ENCODE results near the gene SPTBN4.
"Not testable (repeated sequence)": the region's sequence is repeated elsewhere in the genome, so short reads cannot be mapped to it uniquely, and the experiment has no call there.

Gene SPTBN4

GRCh38 chr19:40519352-40520322 is 52.8 kb downstream of the SPTBN4 start:
- Histone ChIP-seq H2AFZ (ENCODE audit: low read depth, low read length, severe bottlenecking) (no peak overlapping the region), H3F3A (ENCODE audit: insufficient read depth) (no peaks in the 10 kb centered on the region), H3K4me2 (ENCODE audit: low read depth, low read length, poor library complexity, severe bottlenecking) (no peak overlapping the region), H3K27me3 (ENCODE audit: low read length) (no peaks in the 10 kb centered on the region), H4K20me1 (ENCODE audit: low read depth, low read length) (no peaks in the 10 kb centered on the region), H3K27ac (ENCODE audit: low read depth, low read length) (no peak overlapping the region), H3K9me2 (replicated peaks; ENCODE audit: insufficient read depth, low read length) (no peaks in the 10 kb centered on the region), H3K36me3 (ENCODE audit: low read length) (no peaks in the 10 kb centered on the region), H3K9me3 (ENCODE audit: insufficient read depth, low read length) (no peaks in the 10 kb centered on the region), H3K79me2 (ENCODE audit: insufficient read depth, low read length) (no peaks in the 10 kb centered on the region), H3K4me3 (ENCODE audit: insufficient read depth, low read length, poor library complexity, severe bottlenecking) (no peak overlapping the region), H3K9ac (ENCODE audit: low read length) (no peak overlapping the region)
- TF ChIP-seq EZH2phosphoT487 (conservative IDR thresholded peaks at IDR 0.05; ENCODE audit: low read length) (no peak), CTCF (IDR thresholded peaks at IDR 0.05; ENCODE audit: insufficient read depth, low read length, poor library complexity, severe bottlenecking) (no peak)

DNA sequence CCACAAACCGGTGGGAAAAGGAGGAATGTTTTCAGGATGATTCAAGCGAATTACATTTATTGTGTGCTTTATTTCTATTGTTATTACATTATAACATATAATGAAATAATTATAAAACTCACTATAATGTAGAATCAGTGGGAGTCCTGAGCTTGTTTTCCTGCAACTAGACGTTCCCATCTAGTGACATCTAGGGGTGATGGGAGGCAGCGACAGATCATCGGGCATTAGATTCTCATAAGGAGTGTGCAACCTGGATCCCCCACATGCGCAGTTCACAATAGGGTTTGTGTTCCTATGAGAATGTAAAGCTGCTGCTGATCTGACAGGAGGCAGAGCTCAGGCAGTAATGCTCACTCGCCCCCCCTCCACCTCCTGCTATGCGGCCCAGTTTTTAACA is 54.5 kb downstream of the SPTBN4 start:
- no peak overlapping the region for H2AFZ ChIP-seq (ENCODE audit: low read depth, low read length, severe bottlenecking)
- no peak overlapping the region for H3K27ac ChIP-seq (ENCODE audit: low read depth, low read length)
- TF ChIP-seq EZH2phosphoT487 (conservative IDR thresholded peaks at IDR 0.05; ENCODE audit: low read length) (no peak), CTCF (IDR thresholded peaks at IDR 0.05; ENCODE audit: insufficient read depth, low read length, poor library complexity, severe bottlenecking) (no peak)
- no peaks in the 10 kb centered on the region for H3K36me3 ChIP-seq (ENCODE audit: low read length)
- H3K4me2 ChIP-seq (ENCODE audit: low read depth, low read length, poor library complexity, severe bottlenecking) = no peak overlapping the region
- H3K27me3 ChIP-seq (ENCODE audit: low read length) = no peaks in the 10 kb centered on the region
- H3K79me2 ChIP-seq (ENCODE audit: insufficient read depth, low read length) = no peaks in the 10 kb centered on the region
- H3K9ac ChIP-seq (ENCODE audit: low read length) = no peak overlapping the region
- H3K9me2 ChIP-seq (replicated peaks; ENCODE audit: insufficient read depth, low read length) = no peaks in the 10 kb centered on the region
- no peaks in the 10 kb centered on the region for H4K20me1 ChIP-seq (ENCODE audit: low read depth, low read length)
- H3K4me3 ChIP-seq (ENCODE audit: insufficient read depth, low read length, poor library complexity, severe bottlenecking) = no peak overlapping the region
- H3K9me3 ChIP-seq (ENCODE audit: insufficient read depth, low read length) = no peaks in the 10 kb centered on the region
- H3F3A ChIP-seq (ENCODE audit: insufficient read depth) = no peaks in the 10 kb centered on the region

DNA sequence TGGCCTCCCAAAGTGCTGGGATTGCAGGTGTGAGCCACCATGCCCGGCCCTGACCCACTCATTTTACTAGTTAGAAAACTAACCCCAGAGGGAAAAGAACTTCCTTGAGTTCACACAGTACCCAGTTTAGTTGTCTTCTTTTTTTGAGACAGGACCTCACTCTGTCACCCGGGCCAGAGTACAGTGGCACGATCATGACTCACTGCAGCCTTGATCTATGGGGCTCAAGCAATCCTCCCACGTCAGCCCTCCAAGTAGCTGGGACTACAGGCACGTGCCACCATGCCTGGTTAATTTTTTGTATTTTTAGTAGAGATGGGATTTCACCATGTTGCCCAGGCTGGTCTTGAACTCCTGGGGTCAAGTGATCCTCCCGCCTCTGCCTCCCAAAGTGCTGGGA is 55.1 kb downstream of the SPTBN4 start:
- not testable (repeated sequence) for H2AFZ ChIP-seq (ENCODE audit: low read depth, low read length, severe bottlenecking); H3K9me3 ChIP-seq (ENCODE audit: insufficient read depth, low read length); H4K20me1 ChIP-seq (ENCODE audit: low read depth, low read length); H3K27ac ChIP-seq (ENCODE audit: low read depth, low read length); H3K9ac ChIP-seq (ENCODE audit: low read length); H3K4me2 ChIP-seq (ENCODE audit: low read depth, low read length, poor library complexity, severe bottlenecking); H3F3A ChIP-seq (ENCODE audit: insufficient read depth); H3K27me3 ChIP-seq (ENCODE audit: low read length); H3K79me2 ChIP-seq (ENCODE audit: insufficient read depth, low read length); H3K36me3 ChIP-seq (ENCODE audit: low read length); H3K4me3 ChIP-seq (ENCODE audit: insufficient read depth, low read length, poor library complexity, severe bottlenecking); H3K9me2 ChIP-seq (replicated peaks; ENCODE audit: insufficient read depth, low read length)

DNA sequence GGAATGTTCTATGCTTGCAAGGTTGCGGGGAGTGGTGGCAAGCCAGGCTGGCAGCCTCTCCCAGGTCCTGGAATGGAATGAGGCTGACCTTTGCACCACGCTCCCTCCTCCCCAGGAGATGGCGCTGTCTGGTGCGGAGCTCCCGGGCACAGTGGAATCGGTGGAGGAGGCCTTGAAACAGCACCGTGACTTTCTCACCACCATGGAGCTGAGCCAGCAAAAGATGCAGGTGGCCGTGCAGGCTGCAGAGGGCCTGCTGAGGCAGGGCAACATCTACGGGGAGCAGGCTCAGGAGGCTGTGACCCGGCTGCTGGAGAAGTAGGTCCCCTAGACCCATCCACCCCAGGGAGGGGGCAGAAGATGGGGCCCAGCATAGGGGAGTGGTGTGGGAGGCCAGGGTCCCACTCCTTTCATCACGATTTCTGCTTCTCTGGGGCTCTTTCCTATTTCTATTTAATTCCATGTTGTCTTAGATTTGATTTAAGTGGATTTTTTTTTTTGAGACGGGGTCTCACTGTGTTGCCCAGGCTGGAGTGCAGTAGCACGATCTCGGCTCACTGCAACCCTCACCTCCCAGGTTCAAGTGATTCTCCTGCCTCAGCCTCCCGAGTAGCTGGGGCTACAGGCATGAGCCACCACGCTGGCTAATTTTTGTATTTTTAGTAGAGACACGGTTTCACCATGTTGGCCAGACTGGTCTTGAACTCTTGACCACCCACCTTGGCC is 56.7 kb downstream of the SPTBN4 start:
- no peaks in the 10 kb centered on the region for H3K9me3 ChIP-seq (ENCODE audit: insufficient read depth, low read length)
- H3K4me3 ChIP-seq (ENCODE audit: insufficient read depth, low read length, poor library complexity, severe bottlenecking) = no peak overlapping the region
- H3K9me2 ChIP-seq (replicated peaks; ENCODE audit: insufficient read depth, low read length) = no peaks in the 10 kb centered on the region
- no peaks in the 10 kb centered on the region for H3K79me2 ChIP-seq (ENCODE audit: insufficient read depth, low read length)
- no peak overlapping the region for H2AFZ ChIP-seq (ENCODE audit: low read depth, low read length, severe bottlenecking)
- no peak overlapping the region for H3K4me2 ChIP-seq (ENCODE audit: low read depth, low read length, poor library complexity, severe bottlenecking)
- TF ChIP-seq EZH2phosphoT487 (conservative IDR thresholded peaks at IDR 0.05; ENCODE audit: low read length) (no peak), CTCF (IDR thresholded peaks at IDR 0.05; ENCODE audit: insufficient read depth, low read length, poor library complexity, severe bottlenecking) (peak; percentile 46)
- no peak overlapping the region for H3K9ac ChIP-seq (ENCODE audit: low read length)
- H4K20me1 ChIP-seq (ENCODE audit: low read depth, low read length) = no peaks in the 10 kb centered on the region
- H3K36me3 ChIP-seq (ENCODE audit: low read length) = no peaks in the 10 kb centered on the region
- no peak overlapping the region for H3K27ac ChIP-seq (ENCODE audit: low read depth, low read length)
- no peaks in the 10 kb centered on the region for H3F3A ChIP-seq (ENCODE audit: insufficient read depth)
- H3K27me3 ChIP-seq (ENCODE audit: low read length) = no peaks in the 10 kb centered on the region

Data from SU-DHL-6 (cell line).